K562 (cell line): ENCODE measurements around the gene AFAP1. TPM values are rescaled to one million over a fixed set of nuclear protein-coding genes. Genes with fewer than 3 reads are reported as not detected.

ENCODE experiments used
- ATAC-seq: fragments of 200-7000 bp; cut with Tn5 transposase; 3 replicates; pipeline ENCODE4 v1.9.1; 2020; ENCODE audit warnings: moderate library complexity
- BruUV-seq: library from RNA; stranded (reverse); fragments of 400-500 nt; replicated peaks from 2 replicates; lab custom pipeline; 2021; lab: Mats Ljungman, UMichigan
- CTCF ChIA-PET: fragments of 300-600 bp; formaldehyde crosslinking; extraction: SDS; loops from one replicate; lab custom pipeline; 2021; ENCODE audit warnings: low intra/inter-chr PET ratio; lab: Yijun Ruan, JAX
- POLR2A ChIA-PET: fragments of 300-600, 350-650 bp; sonication (Branson Sonifier 250); formaldehyde crosslinking; extraction: SDS; loops from one replicate; lab custom pipeline; 2021; ENCODE audit warnings: antibody characterized with exemption, inconsistent platforms; lab: Yijun Ruan, JAX
- DNase-seq, 4 experiments: peaks; one replicate each; pipeline versions ENCODE4 v3.0.0 to v3.0.0-alpha.2; 2011 to 2018; ENCODE audit warnings: low spot score in 3 of 4, mixed read lengths in 3 of 4; ENCODE audit errors: extremely low read depth in 1 of 4
- FAIRE-seq: peaks from 2 replicates; lab custom pipeline; 2011; peaks lifted over from hg19 to GRCh38; lab: Jason Lieb, UNC
- H2AFZ ChIP-seq: 2 replicates; pipeline ENCODE4 v1.6.0; 2011; ENCODE audit warnings: low read depth, low read length, control low read depth, inconsistent platforms
- H3K27ac ChIP-seq: fragments of 200-600 bp; 3 replicates; pipeline ENCODE4 v1.8.0; 2011; ENCODE audit warnings: low read depth, mild to moderate bottlenecking, control low read depth, inconsistent platforms, low read length, moderate library complexity, mixed read lengths; ENCODE audit errors: extremely low read depth
- H3K27me3 ChIP-seq, 2 experiments: fragments of 300-600 bp in 1 of 2; 2 replicates in 1 of 2; 3 replicates in 1 of 2; pipeline versions ENCODE4 v1.6.0 to v1.8.0; 2011; ENCODE audit warnings: inconsistent platforms in 2 of 2, low read length in 2 of 2, mild to moderate bottlenecking in 1 of 2, mixed read lengths in 1 of 2, moderate library complexity in 1 of 2; ENCODE audit not compliant: control insufficient read depth in 2 of 2, insufficient read depth in 2 of 2
- H3K36me3 ChIP-seq: fragments of 300-600 bp; 3 replicates; pipeline ENCODE4 v1.8.0; 2011; ENCODE audit warnings: mild to moderate bottlenecking, low read length, inconsistent platforms; ENCODE audit not compliant: control insufficient read depth, insufficient read depth
- H3K4me1 ChIP-seq, 2 experiments: fragments of 200-600 bp in 1 of 2; replicated peaks in 1 of 2; 2 replicates in 1 of 2; 3 replicates in 1 of 2; pipeline versions ENCODE4 v1.5.1 to v1.8.0; 2011; ENCODE audit warnings: inconsistent platforms in 2 of 2, low read length in 2 of 2, mild to moderate bottlenecking in 1 of 2, mixed read lengths in 1 of 2, moderate library complexity in 1 of 2; ENCODE audit not compliant: control insufficient read depth in 2 of 2, insufficient read depth in 2 of 2
- H3K4me2 ChIP-seq: 2 replicates; pipeline ENCODE4 v1.6.1; 2011; ENCODE audit warnings: low read length, control low read depth, inconsistent platforms, mixed read lengths; ENCODE audit not compliant: insufficient read depth
- H3K4me3 ChIP-seq: fragments of 200-600 bp; sonication (generic), shearing (Covaris generic); 2 replicates; pipeline ENCODE4 v1.5.1; 2016; ENCODE audit warnings: control low read depth, inconsistent platforms
- H3K79me2 ChIP-seq: fragments of 200-600 bp; 3 replicates; pipeline ENCODE4 v1.8.0; 2011; ENCODE audit warnings: low read length, inconsistent platforms; ENCODE audit not compliant: control insufficient read depth, insufficient read depth
- H3K9ac ChIP-seq, 2 experiments: 2 replicates each; pipeline versions ENCODE4 v1.6.0 to v1.6.1; 2011; ENCODE audit warnings: low read depth in 2 of 2, low read length in 2 of 2, control low read depth in 1 of 2, inconsistent platforms in 1 of 2, mild to moderate bottlenecking in 1 of 2, mixed read lengths in 1 of 2; ENCODE audit not compliant: insufficient read depth in 1 of 2
- H3K9me1 ChIP-seq: one replicate; pipeline ENCODE4 v1.6.0; 2011; ENCODE audit warnings: inconsistent platforms, mild to moderate bottlenecking, low read length, moderate library complexity; ENCODE audit not compliant: control insufficient read depth, insufficient read depth
- H3K9me3 ChIP-seq: replicated peaks from 2 replicates; pipeline ENCODE4 v1.5.1; 2011; ENCODE audit warnings: low read depth, low read length, inconsistent platforms; ENCODE audit not compliant: control insufficient read depth, insufficient read depth
- H4K20me1 ChIP-seq: replicated peaks from 2 replicates; pipeline ENCODE4 v1.6.1; 2011; ENCODE audit warnings: low read length, inconsistent platforms, mixed read lengths; ENCODE audit not compliant: control insufficient read depth, insufficient read depth
- RFX1 ChIP-seq: fragments of 450-650 bp; IDR thresholded peaks from 2 replicates; pipeline ENCODE4 v1.6.1; 2016; ENCODE audit warnings: mild to moderate bottlenecking, moderate library complexity
- STAT5B ChIP-seq: fragments of 250-450 bp; sonication (Bioruptor Pico); IDR thresholded peaks from 2 replicates; pipeline ENCODE4 v1.8.0; 2021; ENCODE audit warnings: mild to moderate bottlenecking, inconsistent platforms
- TBP ChIP-seq: optimal IDR thresholded peaks from 2 replicates; pipeline ENCODE3; 2011; ENCODE audit warnings: low read depth, low read length, improper control_type of control experiment
- ZNF212 ChIP-seq: fragments of 450-650 bp; formaldehyde crosslinking; IDR thresholded peaks from 2 replicates; pipeline ENCODE4 v1.4.0; 2020; ENCODE audit warnings: mild to moderate bottlenecking
- ZNF311 ChIP-seq: fragments of 250-450 bp; sonication (Bioruptor Pico); IDR thresholded peaks from 2 replicates; pipeline ENCODE4 v1.4.0; 2020; ENCODE audit warnings: mild to moderate bottlenecking, moderate library complexity
- ZNF507 ChIP-seq: conservative IDR thresholded peaks from 2 replicates; pipeline ENCODE4 v1.6.1; 2017; ENCODE audit warnings: missing genetic modification characterization, missing compliant biosample characterization
- WGBS: fragments of 100-300 bp; shearing (Covaris generic); methylation state at CpG from one replicate; pipeline ENCODE4 v1.1.6; 2016; ENCODE audit warnings: low coverage, mixed read lengths; ENCODE audit not compliant: insufficient coverage; ENCODE audit errors: missing lambda C conversion rate; 5-methylcytosine and 5-hydroxymethylcytosine counted together
- in situ Hi-C: fragments of 300-500 bp; cut with MboI; formaldehyde crosslinking; loops from 4 replicates; pipeline ENCODE4 v1.15.0; 2018; ENCODE audit warnings: inconsistent platforms, mixed read lengths
- intact Hi-C: fragments of 100-400 bp; cut with micrococcal nuclease; formaldehyde crosslinking; loops from 2 replicates; pipeline ENCODE4 v1.14.2; 2022
- polyA plus RNA-seq, 8 experiments: library from polyadenylated mRNA; depleted of rRNA in 4 of 8; stranded (reverse) in 5 of 8; unstranded in 3 of 8; fragments of >200 nt; fragmentation: Nextera tagmentation in 2 of 8; fragmentation: Illumina TruSeq in 1 of 8; extraction: Ambion mirVana in 2 of 8; extraction: Trizol in 1 of 8; gene quantifications; 2 replicates each; pipeline versions ENCODE4 v1.2.1 to v1.2.3, GENCODE V29; 2011 to 2014; ENCODE audit warnings: inconsistent platforms in 1 of 8, missing spikeins in 1 of 8
- total RNA-seq, 7 experiments: library from RNA; depleted of rRNA in 6 of 7; stranded (reverse); fragments of >200 nt in 6 of 7; fragmentation: Illumina TruSeq in 2 of 7; extraction: Trizol in 2 of 7; gene quantifications; 2 replicates each; pipeline versions ENCODE4 v1.2.1 to v1.2.3, GENCODE V29; 2011 to 2021; ENCODE audit warnings: low replicate concordance in 1 of 7
- TF ChIP-seq, protein P1 (sequence below): sonication (generic); formaldehyde crosslinking; IDR thresholded peaks from 2 replicates; pipeline ENCODE4 v1.8.0; 2022; ENCODE audit warnings: mild to moderate bottlenecking, missing genetic modification reagents
- TF ChIP-seq, protein P2 (sequence below): fragments of 250-450 bp; sonication (Bioruptor Pico); IDR thresholded peaks from 2 replicates; pipeline ENCODE4 v1.8.0; 2022; ENCODE audit warnings: moderate library complexity, mild to moderate bottlenecking, inconsistent platforms

Gene AFAP1
- total and polyA plus RNA-seq, 9 of the 15 experiments (the other 6 are each of a cell fraction or from before 2014, with no cell fraction given), result 0.07 to 0.42 (median 0.12) TPM; not detected in 1

- Histone ChIP-seq H3K9me1 (no peaks in the 10 kb centered on the region), H3K4me1 (no peaks in the 10 kb centered on the region; a peak in 1 of 5 replicates), H3K9me3 (no peaks in the 10 kb centered on the region), H3K27ac (no peak overlapping the region), H3K4me2 (no peak overlapping the region), H2AFZ (no peak overlapping the region), H3K4me3 (no peak overlapping the region), H3K9ac (no peak overlapping the region), H3K36me3 (no peaks in the 10 kb centered on the region), H3K27me3 (peaks cover 14 to 40% of the 10 kb centered on the region in 2 experiments; a peak in 4 of 5 replicates), H3K79me2 (no peaks in the 10 kb centered on the region), H4K20me1 (no peaks in the 10 kb centered on the region; the same call in 1 of the 2 replicates)
- FAIRE-seq (no peak), ATAC-seq (no peak), DNase-seq (no peak)
- POLR2A ChIA-PET, result no interaction called here
- intact Hi-C loops (no loop called here), in situ Hi-C loops (no loop called here)
- BruUV-seq, result no TSS peak
- TF ChIP-seq RFX1, result peak; percentile 16; the same call in 1 of the 2 replicates
- TF ChIP-seq ZNF212 (CRISPR knock-in tag), result no peak
- TF ChIP-seq ZNF311 (CRISPR knock-in tag), result no peak
- TF ChIP-seq ZNF507 (tag), result no peak
- TF ChIP-seq, protein P1, sequence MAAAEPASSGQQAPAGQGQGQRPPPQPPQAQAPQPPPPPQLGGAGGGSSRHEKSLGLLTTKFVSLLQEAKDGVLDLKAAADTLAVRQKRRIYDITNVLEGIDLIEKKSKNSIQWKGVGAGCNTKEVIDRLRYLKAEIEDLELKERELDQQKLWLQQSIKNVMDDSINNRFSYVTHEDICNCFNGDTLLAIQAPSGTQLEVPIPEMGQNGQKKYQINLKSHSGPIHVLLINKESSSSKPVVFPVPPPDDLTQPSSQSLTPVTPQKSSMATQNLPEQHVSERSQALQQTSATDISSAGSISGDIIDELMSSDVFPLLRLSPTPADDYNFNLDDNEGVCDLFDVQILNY (CRISPR knock-in tag), result no peak
- 5% methylated on average over 15 of the region's 15 CpGs for WGBS
- CTCF ChIA-PET, result no interaction called here
Observed at GRCh38 chr4:7787067-7787466, 152.6 kb downstream of the AFAP1 start.

DNA sequence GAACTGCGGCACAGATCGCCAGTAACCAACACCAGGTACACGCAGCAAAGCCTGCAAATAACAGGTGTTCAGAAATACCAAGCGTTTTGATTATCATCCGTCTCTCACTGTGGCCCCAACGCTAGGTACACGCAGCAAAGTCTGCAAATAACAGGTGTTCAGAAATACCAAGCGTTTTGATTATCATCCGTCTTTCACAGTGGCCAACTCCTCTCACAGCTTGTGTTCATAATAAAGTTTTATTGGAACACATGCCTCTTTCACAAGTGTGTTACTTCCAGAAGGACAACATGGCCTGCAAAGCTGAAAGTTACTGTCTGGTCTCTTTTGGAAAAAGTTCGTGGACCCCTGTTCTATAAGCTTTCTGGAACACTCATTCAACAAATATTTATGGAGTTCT, 153.1 kb downstream of the AFAP1 start:
- FAIRE-seq, result no peak
- BruUV-seq, result no TSS peak
- TF ChIP-seq, protein P2, sequence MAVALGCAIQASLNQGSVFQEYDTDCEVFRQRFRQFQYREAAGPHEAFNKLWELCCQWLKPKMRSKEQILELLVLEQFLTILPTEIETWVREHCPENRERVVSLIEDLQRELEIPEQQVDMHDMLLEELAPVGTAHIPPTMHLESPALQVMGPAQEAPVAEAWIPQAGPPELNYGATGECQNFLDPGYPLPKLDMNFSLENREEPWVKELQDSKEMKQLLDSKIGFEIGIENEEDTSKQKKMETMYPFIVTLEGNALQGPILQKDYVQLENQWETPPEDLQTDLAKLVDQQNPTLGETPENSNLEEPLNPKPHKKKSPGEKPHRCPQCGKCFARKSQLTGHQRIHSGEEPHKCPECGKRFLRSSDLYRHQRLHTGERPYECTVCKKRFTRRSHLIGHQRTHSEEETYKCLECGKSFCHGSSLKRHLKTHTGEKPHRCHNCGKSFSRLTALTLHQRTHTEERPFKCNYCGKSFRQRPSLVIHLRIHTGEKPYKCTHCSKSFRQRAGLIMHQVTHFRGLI, result no peak
- TF ChIP-seq STAT5B (CRISPR knock-in tag) (no peak), TBP (no peak)

More for the DNA sequence above, 153.1 kb downstream of the AFAP1 start:
- WGBS, result 2% methylated on average over 10 of the region's 10 CpGs
- H3K36me3 ChIP-seq, result no peaks in the 10 kb centered on the region
- H3K9ac ChIP-seq, result no peak overlapping the region
- no peak overlapping the region for H3K4me3 ChIP-seq
- ATAC-seq (no peak), DNase-seq (no peak)
- H2AFZ ChIP-seq, result no peak overlapping the region
- H3K4me2 ChIP-seq, result no peak overlapping the region
- no peaks in the 10 kb centered on the region; a peak in 2 of 5 replicates for H3K4me1 ChIP-seq
- ChIA-PET CTCF (no interaction called here), POLR2A (no interaction called here)
- no peaks in the 10 kb centered on the region for H3K9me1 ChIP-seq
- H3K79me2 ChIP-seq, result no peaks in the 10 kb centered on the region
- H4K20me1 ChIP-seq, result no peaks in the 10 kb centered on the region; the same call in 1 of the 2 replicates
- no peaks in the 10 kb centered on the region for H3K9me3 ChIP-seq
- intact Hi-C loops (no loop called here), in situ Hi-C loops (no loop called here)
- H3K27me3 ChIP-seq, result peaks cover 9 to 40% of the 10 kb centered on the region in 2 experiments; a peak in 4 of 5 replicates
- no peak overlapping the region for H3K27ac ChIP-seq
